ENCODE results near the gene FAM120B. TPM values are rescaled to one million over a fixed set of nuclear protein-coding genes. Genes with fewer than 3 reads are reported as not detected.

Gene FAM120B
- total and polyA plus RNA-seq, 2 experiments from 2014 or later: 7.2 to 16.7 TPM

DNA sequence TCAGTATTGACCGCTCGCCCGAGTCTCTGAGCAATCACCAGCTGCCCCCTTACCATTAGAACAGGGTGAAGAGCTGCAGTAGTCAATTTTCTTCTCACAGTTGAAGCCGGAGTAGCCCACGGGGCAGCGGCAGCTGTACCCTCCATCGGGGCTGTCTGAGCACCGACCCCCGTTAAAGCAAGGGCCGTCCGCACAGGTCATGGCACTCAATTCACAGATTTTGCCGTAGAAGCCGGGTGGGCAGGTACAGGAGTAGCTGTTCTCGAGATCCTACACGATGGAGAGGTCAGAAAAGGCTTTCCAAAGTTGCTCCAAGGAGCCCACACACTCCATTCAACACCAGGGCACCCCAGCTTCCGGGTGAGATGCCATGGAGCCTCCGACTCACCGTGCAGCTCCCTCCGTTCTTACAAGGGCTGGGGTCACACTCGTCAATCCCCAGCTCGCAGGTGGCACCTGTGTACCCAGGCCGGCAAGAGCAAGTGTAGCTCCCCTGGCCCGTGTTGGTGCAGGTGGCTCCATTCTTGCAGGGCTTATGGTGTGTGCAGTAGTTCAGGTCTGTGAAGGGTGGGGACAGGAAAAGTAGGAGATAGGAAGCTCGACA lies 21.6 kb upstream of the FAM120B start:
- Histone ChIP-seq H3K9me2 (ENCODE audit: insufficient read depth) (no peaks in the 10 kb centered on the region), H4K20me1 (replicated peaks; ENCODE audit: insufficient read depth) (no peaks in the 10 kb centered on the region; the same call in 1 of the 2 replicates), H3K36me3 (ENCODE audit: insufficient read depth) (no peaks in the 10 kb centered on the region), H3K4me2 (no peak overlapping the region), H3K79me2 (replicated peaks; ENCODE audit: insufficient read depth) (no peaks in the 10 kb centered on the region), H3K27me3 (ENCODE audit: insufficient read depth) (peaks cover 45% of the 10 kb centered on the region), H3F3A (replicated peaks; ENCODE audit: low read depth) (peaks cover 8% of the 10 kb centered on the region; the same call in 1 of the 2 replicates), H3K27ac (ENCODE audit: low read depth) (no peak overlapping the region), H3K4me1 (ENCODE audit: insufficient read depth) (peaks cover 16% of the 10 kb centered on the region), H3K4me3 (no peak overlapping the region), H2AFZ (no peak overlapping the region)
- Mint-ChIP-seq H3K9me3 (peaks cover 8% of the 10 kb centered on the region), H3K27ac (no peak overlapping the region), H3K4me3 (no peak overlapping the region), H3K27me3 (ENCODE audit: insufficient read depth, low read depth, poor library complexity) (peaks cover 51% of the 10 kb centered on the region), H3K36me3 (ENCODE audit: low read depth) (peaks cover 14% of the 10 kb centered on the region), H3K4me1 (peaks cover 36% of the 10 kb centered on the region)
- DNase-seq (ENCODE audit: low spot score): no peak
- ATAC-seq: no peak
- TF ChIP-seq EZH2 (IDR thresholded peaks at IDR 0.05; ENCODE audit: low read depth, unreplicated experiment): no peak
- TF ChIP-seq, protein P1, sequence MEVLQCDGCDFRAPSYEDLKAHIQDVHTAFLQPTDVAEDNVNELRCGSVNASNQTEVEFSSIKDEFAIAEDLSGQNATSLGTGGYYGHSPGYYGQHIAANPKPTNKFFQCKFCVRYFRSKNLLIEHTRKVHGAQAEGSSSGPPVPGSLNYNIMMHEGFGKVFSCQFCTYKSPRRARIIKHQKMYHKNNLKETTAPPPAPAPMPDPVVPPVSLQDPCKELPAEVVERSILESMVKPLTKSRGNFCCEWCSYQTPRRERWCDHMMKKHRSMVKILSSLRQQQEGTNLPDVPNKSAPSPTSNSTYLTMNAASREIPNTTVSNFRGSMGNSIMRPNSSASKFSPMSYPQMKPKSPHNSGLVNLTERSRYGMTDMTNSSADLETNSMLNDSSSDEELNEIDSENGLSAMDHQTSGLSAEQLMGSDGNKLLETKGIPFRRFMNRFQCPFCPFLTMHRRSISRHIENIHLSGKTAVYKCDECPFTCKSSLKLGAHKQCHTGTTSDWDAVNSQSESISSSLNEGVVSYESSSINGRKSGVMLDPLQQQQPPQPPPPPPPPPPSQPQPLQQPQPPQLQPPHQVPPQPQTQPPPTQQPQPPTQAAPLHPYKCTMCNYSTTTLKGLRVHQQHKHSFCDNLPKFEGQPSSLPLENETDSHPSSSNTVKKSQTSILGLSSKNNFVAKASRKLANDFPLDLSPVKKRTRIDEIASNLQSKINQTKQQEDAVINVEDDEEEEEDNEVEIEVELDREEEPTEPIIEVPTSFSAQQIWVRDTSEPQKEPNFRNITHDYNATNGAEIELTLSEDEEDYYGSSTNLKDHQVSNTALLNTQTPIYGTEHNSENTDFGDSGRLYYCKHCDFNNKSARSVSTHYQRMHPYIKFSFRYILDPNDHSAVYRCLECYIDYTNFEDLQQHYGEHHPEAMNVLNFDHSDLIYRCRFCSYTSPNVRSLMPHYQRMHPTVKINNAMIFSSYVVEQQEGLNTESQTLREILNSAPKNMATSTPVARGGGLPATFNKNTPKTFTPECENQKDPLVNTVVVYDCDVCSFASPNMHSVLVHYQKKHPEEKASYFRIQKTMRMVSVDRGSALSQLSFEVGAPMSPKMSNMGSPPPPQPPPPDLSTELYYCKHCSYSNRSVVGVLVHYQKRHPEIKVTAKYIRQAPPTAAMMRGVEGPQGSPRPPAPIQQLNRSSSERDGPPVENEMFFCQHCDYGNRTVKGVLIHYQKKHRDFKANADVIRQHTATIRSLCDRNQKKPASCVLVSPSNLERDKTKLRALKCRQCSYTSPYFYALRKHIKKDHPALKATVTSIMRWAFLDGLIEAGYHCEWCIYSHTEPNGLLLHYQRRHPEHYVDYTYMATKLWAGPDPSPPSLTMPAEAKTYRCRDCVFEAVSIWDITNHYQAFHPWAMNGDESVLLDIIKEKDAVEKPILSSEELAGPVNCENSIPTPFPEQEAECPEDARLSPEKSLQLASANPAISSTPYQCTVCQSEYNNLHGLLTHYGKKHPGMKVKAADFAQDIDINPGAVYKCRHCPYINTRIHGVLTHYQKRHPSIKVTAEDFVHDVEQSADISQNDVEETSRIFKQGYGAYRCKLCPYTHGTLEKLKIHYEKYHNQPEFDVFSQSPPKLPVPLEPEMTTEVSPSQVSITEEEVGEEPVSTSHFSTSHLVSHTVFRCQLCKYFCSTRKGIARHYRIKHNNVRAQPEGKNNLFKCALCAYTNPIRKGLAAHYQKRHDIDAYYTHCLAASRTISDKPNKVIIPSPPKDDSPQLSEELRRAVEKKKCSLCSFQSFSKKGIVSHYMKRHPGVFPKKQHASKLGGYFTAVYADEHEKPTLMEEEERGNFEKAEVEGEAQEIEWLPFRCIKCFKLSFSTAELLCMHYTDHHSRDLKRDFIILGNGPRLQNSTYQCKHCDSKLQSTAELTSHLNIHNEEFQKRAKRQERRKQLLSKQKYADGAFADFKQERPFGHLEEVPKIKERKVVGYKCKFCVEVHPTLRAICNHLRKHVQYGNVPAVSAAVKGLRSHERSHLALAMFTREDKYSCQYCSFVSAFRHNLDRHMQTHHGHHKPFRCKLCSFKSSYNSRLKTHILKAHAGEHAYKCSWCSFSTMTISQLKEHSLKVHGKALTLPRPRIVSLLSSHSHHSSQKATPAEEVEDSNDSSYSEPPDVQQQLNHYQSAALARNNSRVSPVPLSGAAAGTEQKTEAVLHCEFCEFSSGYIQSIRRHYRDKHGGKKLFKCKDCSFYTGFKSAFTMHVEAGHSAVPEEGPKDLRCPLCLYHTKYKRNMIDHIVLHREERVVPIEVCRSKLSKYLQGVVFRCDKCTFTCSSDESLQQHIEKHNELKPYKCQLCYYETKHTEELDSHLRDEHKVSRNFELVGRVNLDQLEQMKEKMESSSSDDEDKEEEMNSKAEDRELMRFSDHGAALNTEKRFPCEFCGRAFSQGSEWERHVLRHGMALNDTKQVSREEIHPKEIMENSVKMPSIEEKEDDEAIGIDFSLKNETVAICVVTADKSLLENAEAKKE (CRISPR knock-in tag; IDR thresholded peaks at IDR 0.05): no peak

DNA sequence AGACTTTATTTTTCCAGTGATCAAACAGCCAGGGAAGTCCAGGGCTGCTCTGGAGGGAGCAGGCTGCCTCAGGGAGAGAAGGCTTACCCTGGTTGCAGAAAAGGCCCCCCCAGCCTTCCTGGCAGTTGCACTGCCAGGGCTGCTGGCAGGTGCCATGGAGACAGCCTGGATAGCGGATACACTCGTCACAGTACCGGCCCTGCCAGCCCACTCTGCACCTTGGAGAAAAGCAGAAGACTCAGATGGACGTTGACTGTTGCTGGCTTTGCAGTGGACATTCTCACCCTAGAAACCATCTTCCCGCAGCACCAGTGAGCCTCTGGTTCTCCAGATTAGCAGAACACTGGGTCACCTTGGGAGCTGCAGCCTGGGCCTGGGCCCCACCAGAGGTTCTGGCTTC lies 21.1 kb upstream of the FAM120B start:
- DNase-seq (ENCODE audit: low spot score): no peak
- H3K4me1 ChIP-seq (ENCODE audit: insufficient read depth): peaks cover 16% of the 10 kb centered on the region
- H3K79me2 ChIP-seq (replicated peaks; ENCODE audit: insufficient read depth): no peaks in the 10 kb centered on the region
- Mint-ChIP-seq H3K4me1 (peaks cover 34% of the 10 kb centered on the region), H3K9me3 (peaks cover 8% of the 10 kb centered on the region), H3K4me3 (no peak overlapping the region), H3K27ac (no peak overlapping the region), H3K27me3 (ENCODE audit: insufficient read depth, low read depth, poor library complexity) (peaks cover 56% of the 10 kb centered on the region), H3K36me3 (ENCODE audit: low read depth) (peaks cover 14% of the 10 kb centered on the region)
- ATAC-seq: no peak
- H3K4me3 ChIP-seq: no peak overlapping the region
- peaks cover 50% of the 10 kb centered on the region for H3K27me3 ChIP-seq (ENCODE audit: insufficient read depth)
- H3K4me2 ChIP-seq: no peak overlapping the region
- peaks cover 8% of the 10 kb centered on the region; the same call in 1 of the 2 replicates for H3F3A ChIP-seq (replicated peaks; ENCODE audit: low read depth)
- H3K9me2 ChIP-seq (ENCODE audit: insufficient read depth): no peaks in the 10 kb centered on the region
- H4K20me1 ChIP-seq (replicated peaks; ENCODE audit: insufficient read depth): no peaks in the 10 kb centered on the region; the same call in 1 of the 2 replicates
- H3K36me3 ChIP-seq (ENCODE audit: insufficient read depth): no peaks in the 10 kb centered on the region
- no peak overlapping the region for H3K27ac ChIP-seq (ENCODE audit: low read depth)
- H2AFZ ChIP-seq: no peak overlapping the region
- TF ChIP-seq ZNF114 (CRISPR knock-in tag; IDR thresholded peaks at IDR 0.05) (no peak), CREB1 (CRISPR knock-in tag; IDR thresholded peaks at IDR 0.05; ENCODE audit: low read depth) (no peak), NANOG (IDR thresholded peaks at IDR 0.05; ENCODE audit: borderline replicate concordance) (no peak), EZH2 (IDR thresholded peaks at IDR 0.05; ENCODE audit: low read depth, unreplicated experiment) (no peak)
- TF ChIP-seq, protein P1 (CRISPR knock-in tag; IDR thresholded peaks at IDR 0.05): no peak

All from GM23338 (cell line).